ENCODE results near the gene IRF8.

The IRF8 gene

DNA sequence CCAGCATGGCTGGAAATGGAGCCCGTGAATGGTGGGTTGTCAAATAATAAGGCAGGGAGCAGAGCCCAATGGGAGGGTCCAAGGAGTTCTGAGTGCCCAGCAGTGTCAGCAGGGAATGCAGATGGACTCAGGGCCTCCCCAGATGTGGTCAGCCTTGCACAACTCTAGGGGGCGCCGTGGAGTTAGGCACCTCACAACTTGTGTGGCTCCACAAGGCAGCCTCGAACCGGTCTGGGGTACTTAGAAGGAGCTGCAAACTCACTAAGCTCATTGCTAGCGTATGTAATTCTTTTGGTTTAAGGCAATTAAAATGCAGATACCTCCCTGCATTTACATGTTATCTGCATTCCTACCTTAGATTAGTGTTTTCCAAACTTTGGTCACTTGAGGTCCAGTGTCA, 18.1 kb downstream of the IRF8 start:
- TF ChIP-seq, protein P1, sequence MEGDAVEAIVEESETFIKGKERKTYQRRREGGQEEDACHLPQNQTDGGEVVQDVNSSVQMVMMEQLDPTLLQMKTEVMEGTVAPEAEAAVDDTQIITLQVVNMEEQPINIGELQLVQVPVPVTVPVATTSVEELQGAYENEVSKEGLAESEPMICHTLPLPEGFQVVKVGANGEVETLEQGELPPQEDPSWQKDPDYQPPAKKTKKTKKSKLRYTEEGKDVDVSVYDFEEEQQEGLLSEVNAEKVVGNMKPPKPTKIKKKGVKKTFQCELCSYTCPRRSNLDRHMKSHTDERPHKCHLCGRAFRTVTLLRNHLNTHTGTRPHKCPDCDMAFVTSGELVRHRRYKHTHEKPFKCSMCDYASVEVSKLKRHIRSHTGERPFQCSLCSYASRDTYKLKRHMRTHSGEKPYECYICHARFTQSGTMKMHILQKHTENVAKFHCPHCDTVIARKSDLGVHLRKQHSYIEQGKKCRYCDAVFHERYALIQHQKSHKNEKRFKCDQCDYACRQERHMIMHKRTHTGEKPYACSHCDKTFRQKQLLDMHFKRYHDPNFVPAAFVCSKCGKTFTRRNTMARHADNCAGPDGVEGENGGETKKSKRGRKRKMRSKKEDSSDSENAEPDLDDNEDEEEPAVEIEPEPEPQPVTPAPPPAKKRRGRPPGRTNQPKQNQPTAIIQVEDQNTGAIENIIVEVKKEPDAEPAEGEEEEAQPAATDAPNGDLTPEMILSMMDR (IDR thresholded peaks at IDR 0.05; ENCODE audit: low read depth, low read length): no peak

DNA sequence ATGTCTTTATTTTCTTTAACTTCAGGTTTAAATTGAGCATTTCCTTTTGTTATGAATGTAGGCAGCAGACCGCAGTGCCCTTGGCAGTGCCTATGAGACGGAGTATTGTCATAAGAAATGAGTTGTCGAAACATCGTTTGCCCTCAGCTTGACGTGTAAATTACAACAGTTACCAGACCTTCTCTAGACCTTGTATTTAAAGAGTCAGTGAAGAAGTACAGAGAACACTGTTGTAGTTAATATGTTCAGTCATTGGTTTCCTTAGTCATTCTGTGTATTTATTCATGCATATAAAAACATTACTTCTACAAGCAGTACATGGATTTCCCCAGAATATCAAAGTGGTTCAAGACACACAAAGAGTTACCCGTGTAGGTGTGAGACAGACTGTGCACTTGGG, 19.0 kb downstream of the IRF8 start:
- no peak overlapping the region for H3K4me3 ChIP-seq (ENCODE audit: low read depth, low read length)
- TF ChIP-seq, protein P1 (IDR thresholded peaks at IDR 0.05; ENCODE audit: low read depth, low read length): no peak

More for the DNA sequence above, 18.1 kb downstream of the IRF8 start:
- no peak overlapping the region for H3K4me3 ChIP-seq (ENCODE audit: low read depth, low read length)

DNA sequence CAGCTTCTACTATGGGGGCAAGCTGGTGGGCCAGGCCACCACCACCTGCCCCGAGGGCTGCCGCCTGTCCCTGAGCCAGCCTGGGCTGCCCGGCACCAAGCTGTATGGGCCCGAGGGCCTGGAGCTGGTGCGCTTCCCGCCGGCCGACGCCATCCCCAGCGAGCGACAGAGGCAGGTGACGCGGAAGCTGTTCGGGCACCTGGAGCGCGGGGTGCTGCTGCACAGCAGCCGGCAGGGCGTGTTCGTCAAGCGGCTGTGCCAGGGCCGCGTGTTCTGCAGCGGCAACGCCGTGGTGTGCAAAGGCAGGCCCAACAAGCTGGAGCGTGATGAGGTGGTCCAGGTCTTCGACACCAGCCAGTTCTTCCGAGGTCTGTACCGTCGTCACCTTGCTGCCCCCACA, 19.5 kb downstream of the IRF8 start:
- no peak overlapping the region for H3K4me3 ChIP-seq (ENCODE audit: low read depth, low read length)
- TF ChIP-seq, protein P1 (IDR thresholded peaks at IDR 0.05; ENCODE audit: low read depth, low read length): no peak

DNA sequence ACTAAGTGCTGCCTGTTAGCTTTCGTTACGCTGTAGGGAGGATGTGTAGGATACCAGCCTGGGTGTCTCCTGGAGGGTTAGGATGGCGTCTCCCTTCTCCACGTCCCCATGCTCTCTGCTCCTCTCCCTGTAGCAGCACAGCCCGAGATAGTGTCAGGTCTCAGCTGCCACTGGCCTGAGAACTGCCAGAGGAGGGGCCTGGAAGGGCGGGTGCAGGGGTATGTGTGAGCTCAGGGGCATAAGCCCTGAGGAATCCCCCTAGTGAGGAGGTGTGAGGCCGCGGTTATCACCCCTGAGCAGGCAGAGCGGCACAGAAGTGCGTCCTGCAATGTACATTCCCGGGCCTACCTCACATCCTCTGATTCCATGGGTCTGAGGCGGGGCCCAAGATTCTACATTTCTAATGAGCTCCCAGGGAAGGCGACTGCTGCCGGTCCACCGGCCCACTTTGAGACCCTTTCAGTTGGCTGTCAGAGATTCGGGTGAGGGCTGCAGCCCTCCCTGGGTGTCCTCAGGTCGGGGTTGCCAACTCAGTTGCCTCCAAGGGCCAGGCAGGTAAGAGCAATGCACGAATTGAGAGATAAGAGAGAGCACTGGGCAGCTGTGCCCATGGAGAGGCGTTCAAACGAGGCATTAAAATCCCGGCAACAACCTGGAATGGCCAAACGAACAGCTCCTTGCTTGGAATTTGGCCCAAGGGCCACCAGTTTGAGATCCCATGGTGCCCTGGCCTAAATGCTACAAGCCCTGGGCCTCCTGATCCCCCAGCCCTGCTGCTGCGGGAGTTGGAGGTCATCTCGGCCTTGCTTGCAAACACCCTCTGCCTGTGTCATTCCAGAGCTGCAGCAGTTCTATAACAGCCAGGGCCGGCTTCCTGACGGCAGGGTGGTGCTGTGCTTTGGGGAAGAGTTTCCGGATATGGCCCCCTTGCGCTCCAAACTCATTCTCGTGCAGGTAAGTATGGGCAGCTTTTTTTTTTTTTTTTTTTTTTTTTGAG, 20.6 kb downstream of the IRF8 start:
- no peak overlapping the region for H3K4me3 ChIP-seq (ENCODE audit: low read depth, low read length)
- TF ChIP-seq, protein P1 (IDR thresholded peaks at IDR 0.05; ENCODE audit: low read depth, low read length): no peak

DNA sequence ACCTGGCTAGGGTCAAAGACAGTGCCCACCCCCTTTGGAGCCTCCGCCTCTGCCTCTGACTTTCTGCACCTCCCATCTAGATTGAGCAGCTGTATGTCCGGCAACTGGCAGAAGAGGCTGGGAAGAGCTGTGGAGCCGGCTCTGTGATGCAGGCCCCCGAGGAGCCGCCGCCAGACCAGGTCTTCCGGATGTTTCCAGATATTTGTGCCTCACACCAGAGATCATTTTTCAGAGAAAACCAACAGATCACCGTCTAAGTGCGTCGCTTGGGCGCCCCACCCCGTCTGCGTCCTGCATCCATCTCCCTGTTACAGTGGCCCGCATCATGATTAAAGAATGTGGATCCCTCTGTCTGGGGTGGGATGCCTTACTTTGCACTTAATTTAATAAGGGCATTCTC, 22.1 kb downstream of the IRF8 start:
- H3K4me3 ChIP-seq (ENCODE audit: low read depth, low read length): no peak overlapping the region
- TF ChIP-seq, protein P1 (IDR thresholded peaks at IDR 0.05; ENCODE audit: low read depth, low read length): no peak

DNA sequence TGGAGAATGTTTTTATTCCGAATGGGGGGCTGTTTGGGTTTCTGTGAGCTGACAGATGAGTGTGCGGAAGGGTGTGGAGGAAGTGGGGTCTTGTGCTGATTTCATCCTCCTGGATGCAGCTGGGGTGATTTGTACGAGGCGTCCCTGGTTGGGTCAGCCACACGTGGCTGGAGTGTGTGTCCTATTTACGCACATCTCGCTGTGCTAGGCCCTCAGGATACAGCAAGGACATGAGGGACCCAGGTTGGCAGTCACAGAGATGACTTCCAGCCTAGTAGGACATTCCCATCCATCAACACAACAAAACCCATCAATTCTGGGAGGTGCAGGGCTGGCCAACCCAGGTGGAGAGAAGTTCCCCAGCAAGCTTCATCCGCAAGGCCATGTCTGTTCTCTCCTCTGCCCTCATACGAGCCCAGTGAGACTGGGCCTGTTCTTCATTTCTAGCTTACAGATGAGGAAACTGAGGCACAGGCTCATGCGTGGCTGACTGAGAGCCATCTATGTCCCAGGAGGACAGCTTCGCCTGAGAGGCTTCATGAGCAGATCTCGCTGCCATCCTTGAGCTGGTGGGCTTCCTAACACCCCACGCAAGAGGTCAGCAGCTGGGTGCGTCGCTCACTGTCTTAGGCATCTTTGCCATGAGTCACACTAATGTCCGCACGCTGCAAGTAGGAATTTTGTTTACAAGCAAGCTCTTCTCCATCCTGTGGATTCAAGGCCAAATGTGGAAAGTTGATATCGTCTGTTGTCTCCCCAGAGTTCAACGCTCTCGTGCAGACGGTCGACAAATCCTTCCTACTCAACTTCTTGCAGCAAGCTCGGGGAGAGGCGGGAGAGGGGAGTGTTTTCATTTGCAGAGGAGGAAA, 24.4 kb downstream of the IRF8 start:
- TF ChIP-seq, protein P1 (IDR thresholded peaks at IDR 0.05; ENCODE audit: low read depth, low read length): no peak
- no peak overlapping the region for H3K4me3 ChIP-seq (ENCODE audit: low read depth, low read length)

All from WI38 (cell line).